CD14-positive monocyte (primary cell): ENCODE results near the gene MECP2. TPM values are rescaled to one million over a fixed set of nuclear protein-coding genes. Genes with fewer than 3 reads are reported as not detected.
A peak's percentile ranks its signal among the peaks of the same experiment; 100 is the strongest.

ENCODE experiments used
- DNase-seq, 3 donors: peaks; one replicate each; pipeline ENCODE4 v3.0.0-alpha.2; 2011 to 2022
- H2AFZ ChIP-seq: 2 replicates; pipeline ENCODE4 v1.6.0; 2012; ENCODE audit warnings: mild to moderate bottlenecking, low read depth, low read length, inconsistent platforms; ENCODE audit not compliant: insufficient read depth, poor library complexity, severe bottlenecking
- H3K27ac ChIP-seq, 2 donors: 1 replicate in 1 of 2; 2 replicates in 1 of 2; pipeline ENCODE4 v1.5.1; 2012 to 2013; ENCODE audit warnings: low read length in 2 of 2, control low read depth in 1 of 2, inconsistent platforms in 1 of 2, low read depth in 1 of 2, mild to moderate bottlenecking in 1 of 2
- H3K27me3 ChIP-seq, 2 donors: one replicate each; pipeline versions ENCODE4 v1.6.0 to v1.6.1; 2011 to 2013; ENCODE audit warnings: low read length in 2 of 2; ENCODE audit not compliant: control insufficient read depth in 2 of 2, insufficient read depth in 2 of 2
- H3K36me3 ChIP-seq, 2 donors: replicated peaks in 1 of 2; 1 replicate in 1 of 2; 2 replicates in 1 of 2; pipeline versions ENCODE4 v1.5.1 to v1.6.1; 2012 to 2013; ENCODE audit warnings: low read length in 2 of 2, control low read depth in 1 of 2, inconsistent platforms in 1 of 2, mild to moderate bottlenecking in 1 of 2; ENCODE audit not compliant: insufficient read depth in 2 of 2, control insufficient read depth in 1 of 2
- H3K4me1 ChIP-seq, 2 donors: 1 replicate in 1 of 2; 2 replicates in 1 of 2; pipeline versions ENCODE4 v1.5.1 to v1.6.1; 2012 to 2013; ENCODE audit warnings: low read length in 2 of 2, control low read depth in 1 of 2, inconsistent platforms in 1 of 2, mild to moderate bottlenecking in 1 of 2, moderate library complexity in 1 of 2; ENCODE audit not compliant: insufficient read depth in 2 of 2, control insufficient read depth in 1 of 2
- H3K4me2 ChIP-seq: replicated peaks from 2 replicates; pipeline ENCODE3; 2012; ENCODE audit warnings: low read length, moderate library complexity, mild to moderate bottlenecking; ENCODE audit not compliant: poor library complexity, severe bottlenecking; ENCODE audit errors: extremely low read depth
- H3K4me3 ChIP-seq, 3 experiments: fragments of 200-600 bp in 1 of 3; sonication (generic) in 1 of 3; replicated peaks in 1 of 3; 1 replicate in 2 of 3; 2 replicates in 1 of 3; pipeline ENCODE4 v1.5.1; 2011 to 2013; ENCODE audit warnings: low read length in 3 of 3, mild to moderate bottlenecking in 3 of 3, control low read depth in 2 of 3, low read depth in 2 of 3, inconsistent platforms in 1 of 3, moderate library complexity in 1 of 3
- H3K79me2 ChIP-seq: 2 replicates; pipeline ENCODE4 v1.6.0; 2012; ENCODE audit warnings: mild to moderate bottlenecking, control low read depth, inconsistent platforms, low read length, moderate library complexity; ENCODE audit not compliant: insufficient read depth
- H3K9ac ChIP-seq: 2 replicates; pipeline ENCODE4 v1.6.0; 2017; ENCODE audit warnings: low read length, mild to moderate bottlenecking; ENCODE audit not compliant: insufficient read depth, poor library complexity, severe bottlenecking
- H3K9me3 ChIP-seq, 2 donors: replicated peaks in 1 of 2; 1 replicate in 1 of 2; 2 replicates in 1 of 2; pipeline versions ENCODE4 v1.5.1 to v1.6.1; 2012 to 2013; ENCODE audit warnings: low read length in 2 of 2, control low read depth in 1 of 2; ENCODE audit not compliant: control insufficient read depth in 1 of 2, insufficient read depth in 1 of 2
- H4K20me1 ChIP-seq: 2 replicates; pipeline ENCODE4 v1.6.0; 2012; ENCODE audit warnings: mild to moderate bottlenecking, low read length, control low read depth, moderate library complexity; ENCODE audit not compliant: insufficient read depth
- H3K27ac Mint-ChIP-seq, 7 donors: one replicate each; pipeline ENCODE4 v1.8.0; 2020; ENCODE audit warnings: mild to moderate bottlenecking in 7 of 7, mixed read lengths in 7 of 7, moderate library complexity in 6 of 7, inconsistent platforms in 2 of 7
- H3K27me3 Mint-ChIP-seq, 3 donors: one replicate each; pipeline ENCODE4 v1.8.0; 2021 to 2022; ENCODE audit warnings: low read depth in 3 of 3, mild to moderate bottlenecking in 3 of 3, mixed read lengths in 3 of 3, moderate library complexity in 3 of 3, inconsistent platforms in 1 of 3
- H3K36me3 Mint-ChIP-seq, 2 donors: one replicate each; pipeline ENCODE4 v1.8.0; 2020; ENCODE audit warnings: mixed read lengths in 2 of 2, inconsistent platforms in 1 of 2, mild to moderate bottlenecking in 1 of 2
- H3K4me1 Mint-ChIP-seq: one replicate; pipeline ENCODE4 v1.8.0; 2020; ENCODE audit warnings: mild to moderate bottlenecking, mixed read lengths
- H3K4me3 Mint-ChIP-seq, 2 donors: one replicate each; pipeline ENCODE4 v1.8.0; 2020; ENCODE audit warnings: mild to moderate bottlenecking in 2 of 2, mixed read lengths in 2 of 2, moderate library complexity in 1 of 2
- H3K9me3 Mint-ChIP-seq, 7 donors: one replicate each; pipeline ENCODE4 v1.8.0; 2020 to 2022; ENCODE audit warnings: mixed read lengths in 7 of 7, mild to moderate bottlenecking in 6 of 7, moderate library complexity in 6 of 7, inconsistent platforms in 2 of 7
- CTCF ChIP-seq: fragments of 200-600 bp; IDR thresholded peaks from one replicate; pipeline ENCODE4 v1.8.0; 2022; ENCODE audit warnings: antibody characterized with exemption, mild to moderate bottlenecking
- WGBS: methylation state at CpG from one replicate; pipeline ENCODE4 v1.1.5; 2013; ENCODE audit warnings: missing lambda C conversion rate; ENCODE audit not compliant: insufficient coverage; 5-methylcytosine and 5-hydroxymethylcytosine counted together
- intact Hi-C, 2 donors: fragments of 100-400 bp; cut with micrococcal nuclease; formaldehyde crosslinking; loops; one replicate each; pipeline versions ENCODE4 v1.15.0 to v1.15.1; 2023
- polyA plus RNA-seq, 3 donors: library from polyadenylated mRNA; depleted of rRNA in 1 of 3; unstranded in 2 of 3; stranded (reverse) in 1 of 3; fragments of 300-500 nt in 2 of 3; fragments of >200 nt in 1 of 3; fragmentation: Illumina TruSeq in 2 of 3; gene quantifications; 1 replicate in 2 of 3; 2 replicates in 1 of 3; pipeline ENCODE4 v1.2.3, GENCODE V29; 2012 to 2021

Gene MECP2
- polyA plus RNA-seq, 3 donors = 5.2 to 21.2 (median 9.6) TPM

- Histone ChIP-seq H3K9me3 (peaks cover 0 to 6% of the 10 kb centered on the region in 2 donors), H3K79me2 (no peaks in the 10 kb centered on the region), H2AFZ (no peak overlapping the region), H3K4me3 (no peak overlapping the region), H3K4me1 (peaks cover 22 to 24% of the 10 kb centered on the region in 2 donors), H3K27me3 (no peaks in the 10 kb centered on the region), H3K27ac (no peak overlapping the region), H3K36me3 (no peaks in the 10 kb centered on the region), H4K20me1 (no peaks in the 10 kb centered on the region), H3K9ac (no peak overlapping the region), H3K4me2 (no peak overlapping the region)
- Mint-ChIP-seq H3K36me3 (no peaks in the 10 kb centered on the region), H3K4me1 (peaks cover 19% of the 10 kb centered on the region), H3K9me3 (peaks cover 0 to 22% (median 4%) of the 10 kb centered on the region in 7 donors), H3K27me3 (peaks cover 0 to 63% (median 0%) of the 10 kb centered on the region in 3 donors), H3K27ac (peak overlapping the region in 2 of 7 donors; percentile 53 to 71), H3K4me3 (no peak overlapping the region)
- no peak for DNase-seq
- 100% methylated on average over 2 of the region's 14 CpGs for WGBS
- TF ChIP-seq CTCF = no peak
- intact Hi-C loops = no loop called here
Measured at GRCh38 chrX:153989973-153990655, 107.4 kb downstream of the MECP2 start.

- intact Hi-C loops = no loop called here
- H3K9me3 ChIP-seq = peaks cover 0 to 6% of the 10 kb centered on the region in 2 donors
- no peak overlapping the region for H3K4me2 ChIP-seq
- no peak overlapping the region for H3K4me3 ChIP-seq
- Mint-ChIP-seq H3K27me3 (peaks cover 0 to 63% (median 0%) of the 10 kb centered on the region in 3 donors), H3K9me3 (peaks cover 0 to 22% (median 4%) of the 10 kb centered on the region in 7 donors), H3K4me1 (peaks cover 34% of the 10 kb centered on the region), H3K27ac (no peak overlapping the region), H3K36me3 (peaks cover 0 to 2% of the 10 kb centered on the region in 2 donors), H3K4me3 (no peak overlapping the region)
- H4K20me1 ChIP-seq = peaks cover 8% of the 10 kb centered on the region
- no peak overlapping the region for H3K27ac ChIP-seq
- no peaks in the 10 kb centered on the region for H3K27me3 ChIP-seq
- peaks cover 38 to 41% of the 10 kb centered on the region in 2 donors for H3K4me1 ChIP-seq
- no peak for DNase-seq
- WGBS = 100% methylated on average over 1 of the region's 12 CpGs
- H2AFZ ChIP-seq = no peak overlapping the region
- H3K9ac ChIP-seq = no peak overlapping the region
- no peak for TF ChIP-seq CTCF
- H3K36me3 ChIP-seq = no peaks in the 10 kb centered on the region
- no peaks in the 10 kb centered on the region for H3K79me2 ChIP-seq
Measured at GRCh38 chrX:153988493-153988892, 109.0 kb downstream of the MECP2 start.
